ENCODE results near the gene ATP5IF1. TPM values are rescaled to one million over a fixed set of nuclear protein-coding genes. Genes with fewer than 3 reads are reported as not detected.
A peak's percentile ranks its signal among the peaks of the same experiment; 100 is the strongest.

ATP5IF1 gene
- total and polyA plus RNA-seq, 9 of the 15 experiments (the other 6 are each of a cell fraction or from before 2014, with no cell fraction given): 292 to 1,422 (median 388) TPM

DNA sequence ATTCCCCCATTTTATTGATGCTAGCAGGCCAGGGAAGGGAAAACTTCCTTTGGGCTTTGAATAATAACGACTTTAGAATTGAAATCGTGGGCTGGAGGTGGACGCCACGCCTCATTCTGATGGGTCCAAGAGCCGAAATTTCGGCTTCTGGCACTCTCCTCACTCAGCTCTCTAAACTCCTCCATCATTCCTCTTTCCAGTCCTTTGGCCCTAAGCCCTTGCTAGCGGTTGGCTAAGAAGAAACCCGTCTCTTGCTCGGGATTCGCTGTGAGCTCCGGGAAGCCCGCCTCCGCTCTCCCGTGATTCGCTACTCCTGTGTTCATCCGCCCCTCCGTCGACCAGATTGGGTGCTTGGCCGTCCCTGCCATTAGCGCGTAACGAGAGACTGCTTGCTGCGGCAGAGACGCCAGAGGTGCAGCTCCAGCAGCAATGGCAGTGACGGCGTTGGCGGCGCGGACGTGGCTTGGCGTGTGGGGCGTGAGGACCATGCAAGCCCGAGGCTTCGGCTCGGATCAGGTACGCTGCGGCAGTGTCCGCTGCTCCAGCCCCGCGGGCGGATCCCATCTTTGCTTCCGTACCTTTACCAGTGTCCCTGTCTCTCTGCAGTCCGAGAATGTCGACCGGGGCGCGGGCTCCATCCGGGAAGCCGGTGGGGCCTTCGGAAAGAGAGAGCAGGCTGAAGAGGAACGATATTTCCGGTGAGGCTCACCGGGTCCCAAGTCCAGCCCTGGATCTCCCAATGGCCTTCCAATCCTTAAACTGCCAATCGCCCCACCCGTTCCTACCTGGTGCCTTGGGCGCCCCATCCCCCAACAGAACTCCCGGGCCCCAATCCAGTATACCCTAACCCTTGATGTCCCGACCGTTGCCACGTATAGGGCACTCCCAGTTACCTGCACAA lies at the start of gene ATP5IF1 (continued):
- TF ChIP-seq STAT5A (IDR thresholded peaks at IDR 0.05; ENCODE audit: borderline replicate concordance, low read length): no peak
- TF ChIP-seq U2AF2 (optimal IDR thresholded peaks at IDR 0.05; ENCODE audit: low read depth, low read length): no peak
- TF ChIP-seq POLR2A (conservative IDR thresholded peaks at IDR 0.05): peak; percentile 98
- TF ChIP-seq, protein P1, sequence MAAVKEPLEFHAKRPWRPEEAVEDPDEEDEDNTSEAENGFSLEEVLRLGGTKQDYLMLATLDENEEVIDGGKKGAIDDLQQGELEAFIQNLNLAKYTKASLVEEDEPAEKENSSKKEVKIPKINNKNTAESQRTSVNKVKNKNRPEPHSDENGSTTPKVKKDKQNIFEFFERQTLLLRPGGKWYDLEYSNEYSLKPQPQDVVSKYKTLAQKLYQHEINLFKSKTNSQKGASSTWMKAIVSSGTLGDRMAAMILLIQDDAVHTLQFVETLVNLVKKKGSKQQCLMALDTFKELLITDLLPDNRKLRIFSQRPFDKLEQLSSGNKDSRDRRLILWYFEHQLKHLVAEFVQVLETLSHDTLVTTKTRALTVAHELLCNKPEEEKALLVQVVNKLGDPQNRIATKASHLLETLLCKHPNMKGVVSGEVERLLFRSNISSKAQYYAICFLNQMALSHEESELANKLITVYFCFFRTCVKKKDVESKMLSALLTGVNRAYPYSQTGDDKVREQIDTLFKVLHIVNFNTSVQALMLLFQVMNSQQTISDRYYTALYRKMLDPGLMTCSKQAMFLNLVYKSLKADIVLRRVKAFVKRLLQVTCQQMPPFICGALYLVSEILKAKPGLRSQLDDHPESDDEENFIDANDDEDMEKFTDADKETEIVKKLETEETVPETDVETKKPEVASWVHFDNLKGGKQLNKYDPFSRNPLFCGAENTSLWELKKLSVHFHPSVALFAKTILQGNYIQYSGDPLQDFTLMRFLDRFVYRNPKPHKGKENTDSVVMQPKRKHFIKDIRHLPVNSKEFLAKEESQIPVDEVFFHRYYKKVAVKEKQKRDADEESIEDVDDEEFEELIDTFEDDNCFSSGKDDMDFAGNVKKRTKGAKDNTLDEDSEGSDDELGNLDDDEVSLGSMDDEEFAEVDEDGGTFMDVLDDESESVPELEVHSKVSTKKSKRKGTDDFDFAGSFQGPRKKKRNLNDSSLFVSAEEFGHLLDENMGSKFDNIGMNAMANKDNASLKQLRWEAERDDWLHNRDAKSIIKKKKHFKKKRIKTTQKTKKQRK (IDR thresholded peaks at IDR 0.05; ENCODE audit: borderline replicate concordance, low read depth, low read length): peak; percentile 89
- TF ChIP-seq TEAD2 (tag; IDR thresholded peaks at IDR 0.05): no peak
- no peak for TF ChIP-seq MED1 (CRISPR knock-in tag; IDR thresholded peaks at IDR 0.05; ENCODE audit: borderline replicate concordance)
- no peak for TF ChIP-seq ZNF551 (CRISPR knock-in tag; IDR thresholded peaks at IDR 0.05)
- no peak for TF ChIP-seq TGIF2 (CRISPR knock-in tag; IDR thresholded peaks at IDR 0.05)
- TF ChIP-seq NR4A1 (CRISPR knock-in tag; IDR thresholded peaks at IDR 0.05): 0 out of 2 replicates have a peak, but pooled peaks have one; percentile 33
- no peak for TF ChIP-seq NR4A1 (tag; IDR thresholded peaks at IDR 0.05)
- TF ChIP-seq, protein P2, sequence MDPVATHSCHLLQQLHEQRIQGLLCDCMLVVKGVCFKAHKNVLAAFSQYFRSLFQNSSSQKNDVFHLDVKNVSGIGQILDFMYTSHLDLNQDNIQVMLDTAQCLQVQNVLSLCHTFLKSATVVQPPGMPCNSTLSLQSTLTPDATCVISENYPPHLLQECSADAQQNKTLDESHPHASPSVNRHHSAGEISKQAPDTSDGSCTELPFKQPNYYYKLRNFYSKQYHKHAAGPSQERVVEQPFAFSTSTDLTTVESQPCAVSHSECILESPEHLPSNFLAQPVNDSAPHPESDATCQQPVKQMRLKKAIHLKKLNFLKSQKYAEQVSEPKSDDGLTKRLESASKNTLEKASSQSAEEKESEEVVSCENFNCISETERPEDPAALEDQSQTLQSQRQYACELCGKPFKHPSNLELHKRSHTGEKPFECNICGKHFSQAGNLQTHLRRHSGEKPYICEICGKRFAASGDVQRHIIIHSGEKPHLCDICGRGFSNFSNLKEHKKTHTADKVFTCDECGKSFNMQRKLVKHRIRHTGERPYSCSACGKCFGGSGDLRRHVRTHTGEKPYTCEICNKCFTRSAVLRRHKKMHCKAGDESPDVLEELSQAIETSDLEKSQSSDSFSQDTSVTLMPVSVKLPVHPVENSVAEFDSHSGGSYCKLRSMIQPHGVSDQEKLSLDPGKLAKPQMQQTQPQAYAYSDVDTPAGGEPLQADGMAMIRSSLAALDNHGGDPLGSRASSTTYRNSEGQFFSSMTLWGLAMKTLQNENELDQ (CRISPR knock-in tag; IDR thresholded peaks at IDR 0.05; ENCODE audit: borderline replicate concordance): no peak
- peak; percentile 83; the same call in 1 of the 2 replicates for TF ChIP-seq FOXP1 (CRISPR knock-in tag; IDR thresholded peaks at IDR 0.05)
- no peak for TF ChIP-seq MECOM (CRISPR knock-in tag; IDR thresholded peaks at IDR 0.05)
- peak in 1 of 2 experiments; percentile 35; a peak in 1 of 4 replicates for TF ChIP-seq TRIM24 (IDR thresholded peaks at IDR 0.05)
- TF ChIP-seq TEAD1 (CRISPR knock-in tag; IDR thresholded peaks at IDR 0.05): peak in 1 of 2 experiments; percentile 73; a peak in 1 of 4 replicates
- TF ChIP-seq KDM5B (IDR thresholded peaks at IDR 0.05; ENCODE audit: insufficient replicate concordance, low read depth, low read length): peak; percentile 99
- TF ChIP-seq ZNF239 (CRISPR knock-in tag; IDR thresholded peaks at IDR 0.05): no peak
- peak; percentile 99 for TF ChIP-seq FOS (IDR thresholded peaks at IDR 0.05; ENCODE audit: extremely low read depth, insufficient read length)
- peak; percentile 99 for TF ChIP-seq POLR2G (IDR thresholded peaks at IDR 0.05; ENCODE audit: low read depth, low read length)
- no peak for TF ChIP-seq HDGF (IDR thresholded peaks at IDR 0.05)
- TF ChIP-seq HDAC1 (IDR thresholded peaks at IDR 0.05): peak in 1 of 2 experiments; percentile 81; a peak in 1 of 4 replicates
- 0 out of 2 replicates have a peak, but pooled peaks have one; percentile 20 for TF ChIP-seq EP300 (IDR thresholded peaks at IDR 0.05; ENCODE audit: low read length)
- TF ChIP-seq RHOXF2B (CRISPR knock-in tag; conservative IDR thresholded peaks at IDR 0.05): no peak
- TF ChIP-seq GATAD2B (IDR thresholded peaks at IDR 0.05; ENCODE audit: borderline replicate concordance): no peak

Data from K562 (cell line).